Heart left ventricle (tissue), 16 donors: ENCODE data around the gene ANKK1. TPM values are rescaled to one million over a fixed set of nuclear protein-coding genes. Genes with fewer than 3 reads are reported as not detected.

Experiments
- ATAC-seq, 4 donors: fragments of 200-7000 bp; cut with Tn5 transposase; one replicate each; pipeline ENCODE4 v1.9.1; 2020 to 2022; ENCODE audit warnings: moderate library complexity in 4 of 4, mild to moderate bottlenecking in 3 of 4, moderate number of reproducible peaks in 1 of 4
- DNase-seq, 5 donors: peaks; one replicate each; pipeline ENCODE4 v3.0.0-alpha.2; 2020
- H3K27ac ChIP-seq, 12 donors: fragments of 200-600 bp; sonication (generic) in 4 of 12; one replicate each; pipeline versions ENCODE4 v1.5.0 to v1.8.0; 2016 to 2022; ENCODE audit warnings: mild to moderate bottlenecking in 2 of 12
- H3K27me3 ChIP-seq, 9 donors: fragments of 200-600 bp; sonication (generic) in 2 of 9; one replicate each; pipeline versions ENCODE4 v1.5.1 to v1.8.0; 2016 to 2022; ENCODE audit warnings: mild to moderate bottlenecking in 3 of 9
- H3K36me3 ChIP-seq, 9 donors: fragments of 200-600 bp; sonication (generic) in 2 of 9; one replicate each; pipeline versions ENCODE4 v1.5.0 to v1.8.0; 2018 to 2022; ENCODE audit warnings: mild to moderate bottlenecking in 2 of 9
- H3K4me1 ChIP-seq, 12 donors: fragments of 200-600 bp; sonication (generic) in 4 of 12; one replicate each; pipeline versions ENCODE4 v1.5.0 to v1.8.0; 2016 to 2022; ENCODE audit warnings: mild to moderate bottlenecking in 3 of 12
- H3K4me3 ChIP-seq, 12 donors: fragments of 200-600 bp; sonication (generic) in 4 of 12; one replicate each; pipeline versions ENCODE4 v1.5.0 to v1.8.0; 2017 to 2022; ENCODE audit warnings: mild to moderate bottlenecking in 9 of 12, moderate library complexity in 4 of 12
- H3K9me3 ChIP-seq, 12 donors: fragments of 200-600 bp; sonication (generic) in 4 of 12; one replicate each; pipeline versions ENCODE4 v1.5.0 to v1.8.0; 2016 to 2022; ENCODE audit warnings: mild to moderate bottlenecking in 1 of 12
- CTCF ChIP-seq, 12 donors: fragments of 200-600 bp; sonication (generic) in 4 of 12; IDR thresholded peaks; one replicate each; pipeline versions ENCODE4 v1.5.0 to v1.8.0; 2018 to 2022; ENCODE audit warnings: antibody characterized with exemption in 12 of 12, mild to moderate bottlenecking in 5 of 12
- POLR2A ChIP-seq, 2 donors: fragments of 450-650 bp; IDR thresholded peaks; one replicate each; pipeline ENCODE4 v1.6.1; 2017; ENCODE audit warnings: antibody characterized with exemption in 2 of 2, mild to moderate bottlenecking in 2 of 2, moderate library complexity in 2 of 2
- WGBS, 4 donors: extraction: QIAGEN DNeasy Blood & Tissue Kit in 2 of 4; methylation state at CpG; one replicate each; pipeline versions ENCODE4 v1.1.5 to v1.1.7; 2013 to 2018; 5-methylcytosine and 5-hydroxymethylcytosine counted together
- intact Hi-C, 10 donors: fragments of 100-400 bp; cut with DNase I; formaldehyde crosslinking; loops; one replicate each; pipeline versions ENCODE4 v1.11.1 to v1.14.2; 2022
- polyA plus RNA-seq, 2 donors: library from polyadenylated mRNA; stranded (reverse); fragments of 200-250 nt; gene quantifications; one replicate each; pipeline ENCODE4 v1.2.3, GENCODE V29; 2013
- total RNA-seq, 9 donors: library from RNA; depleted of rRNA in 2 of 9; stranded (reverse); fragments of >200 nt in 2 of 9; fragmentation: NEBNext Ultra II Directional in 3 of 9; extraction: Animal tissue kit (Norgen Biotek cat#: 25700) in 3 of 9; gene quantifications; one replicate each; pipeline versions ENCODE4 v1.1.0 to v1.2.4, GENCODE V29; 2016 to 2023
- donor health status: ischemic (EF 13 %, LVEDD 7.1; RV severe dilation, severe dysfunction).
- donor health status: healthy with polysubstance abuse.
- donor health status: DM: no; HTN: yes; CAD: no.
- donor health status: DM: no; HTN: no; CAD: no.
- donor health status: ischemic (EF 25% LVEDD 6.9; RV normal size, moderate dysfunction).
- donor health status: ischemic (EF 25% LVEDD 5.7; RV mildly dilated, moderate dysfunction).
- donor health status: healthy.
- donor health status: DM: yes; HTN: yes; CAD: no.
- donor health status: ischemic (EF 35%, LVEDD 5.7; RV mildly dilated, moderate dysfunction).
- donor health status: nonischemic (EF 11% LVEDD 7.7; RV severe dilation, severe dysfunction).
- donor health status: DM: yes; HTN: yes; CAD: no.
- donor health status: PGD.
- donor health status: ischemic (EF 29% LVEDD 5.4; RV normal size, mild dysfunction).
- donor health status: nonischemic (EF 23%, LVEDD 6.1; RV moderate dilation, normal function).

Gene ANKK1
- total and polyA plus RNA-seq, 11 donors, result 0.03 to 0.24 (median 0.10) TPM; not detected in 7

- 76 to 85% (median 83%) methylated on average over 5 of the region's 5 CpGs for WGBS, 4 donors
- intact Hi-C loops, result no loop called here
- Histone ChIP-seq H3K4me1 (no peaks in the 10 kb centered on the region), H3K36me3 (peaks cover 0 to 84% (median 61%) of the 10 kb centered on the region in 9 donors), H3K27me3 (no peaks in the 10 kb centered on the region), H3K27ac (no peak overlapping the region), H3K4me3 (no peak overlapping the region), H3K9me3 (no peaks in the 10 kb centered on the region)
- TF ChIP-seq POLR2A (IDR thresholded peaks at IDR 0.05), result no peak
- TF ChIP-seq CTCF (IDR thresholded peaks at IDR 0.05), result no peak
- no peak for ATAC-seq
- DNase-seq, result no peak
These were observed 21.7 kb upstream of the ANKK1 start for GRCh38 chr11:113365895-113366294.

- no peaks in the 10 kb centered on the region for H3K9me3 ChIP-seq
- H3K4me3 ChIP-seq, result no peak overlapping the region
- H3K4me1 ChIP-seq, result no peaks in the 10 kb centered on the region
- intact Hi-C loops, result no loop called here
- TF ChIP-seq POLR2A (IDR thresholded peaks at IDR 0.05), result no peak
- TF ChIP-seq CTCF (IDR thresholded peaks at IDR 0.05), result no peak
- H3K27me3 ChIP-seq, result no peaks in the 10 kb centered on the region
- 76 to 88% (median 78%) methylated on average over 3 of the region's 3 CpGs for whole genome bisulfite sequencing, 4 donors
- no peak overlapping the region for H3K27ac ChIP-seq
- H3K36me3 ChIP-seq, result peaks cover 0 to 54% (median 27%) of the 10 kb centered on the region in 9 donors
- no peak for ATAC-seq
- DNase-seq, result no peak
These were observed 18.2 kb upstream of the ANKK1 start for GRCh38 chr11:113369411-113369810.

GRCh38 chr11:113370634-113371033, 16.9 kb upstream of the ANKK1 start:
- ATAC-seq, result no peak
- intact Hi-C loops, result no loop called here
- WGBS, 4 donors, result 72 to 81% (median 75%) methylated on average over 5 of the region's 5 CpGs

GRCh38 chr11:113372309-113372708, 15.3 kb upstream of the ANKK1 start:
- DNase-seq (no peak), ATAC-seq (no peak)
- Histone ChIP-seq H3K4me3 (no peak overlapping the region), H3K27me3 (no peaks in the 10 kb centered on the region), H3K27ac (no peak overlapping the region), H3K36me3 (peaks cover 0 to 25% (median 7%) of the 10 kb centered on the region in 9 donors), H3K9me3 (no peaks in the 10 kb centered on the region), H3K4me1 (no peaks in the 10 kb centered on the region)
- intact Hi-C loops, result no loop called here
- 85 to 89% (median 88%) methylated on average over 4 of the region's 4 CpGs for WGBS, 4 donors
- no peak for TF ChIP-seq POLR2A (IDR thresholded peaks at IDR 0.05)
- TF ChIP-seq CTCF (IDR thresholded peaks at IDR 0.05), result peak in 1 of 12 donors; percentile 12

More at GRCh38 chr11:113370634-113371033, 16.9 kb upstream of the ANKK1 start:
- Histone ChIP-seq H3K36me3 (peaks cover 0 to 42% (median 19%) of the 10 kb centered on the region in 9 donors), H3K4me1 (no peaks in the 10 kb centered on the region), H3K9me3 (no peaks in the 10 kb centered on the region), H3K4me3 (no peak overlapping the region), H3K27ac (no peak overlapping the region), H3K27me3 (no peaks in the 10 kb centered on the region)
- TF ChIP-seq CTCF (IDR thresholded peaks at IDR 0.05) (no peak), POLR2A (IDR thresholded peaks at IDR 0.05) (no peak)
- DNase-seq, result no peak
